GM10266 (cell line): ENCODE results near the gene SLC7A10.
"Not testable (repeated sequence)": the region's sequence is repeated elsewhere in the genome, so short reads cannot be mapped to it uniquely, and the experiment has no call there.

Experiments used
- DNase-seq: peaks from one replicate; pipeline ENCODE4 v3.0.0; 2012; ENCODE audit errors: extremely low spot score
- CTCF ChIP-seq: IDR thresholded peaks from 2 replicates; pipeline ENCODE4 v1.5.1; 2012; ENCODE audit warnings: mild to moderate bottlenecking, low read depth; ENCODE audit not compliant: control insufficient read depth, insufficient read depth; ENCODE audit errors: missing control alignments

The SLC7A10 gene

GRCh38 chr19:33168528-33168927 is 57.1 kb downstream of the SLC7A10 start:
- TF ChIP-seq CTCF = no peak
- DNase-seq = no peak

- DNase-seq = no peak
- no peak for TF ChIP-seq CTCF
Observed at GRCh38 chr19:33167438-33167837, 58.2 kb downstream of the SLC7A10 start.

GRCh38 chr19:33166037-33166436 is 59.6 kb downstream of the SLC7A10 start:
- not testable (repeated sequence) for DNase-seq

GRCh38 chr19:33163481-33163880 is 62.2 kb downstream of the SLC7A10 start:
- TF ChIP-seq CTCF = no peak
- DNase-seq = no peak

- no peak for DNase-seq
- TF ChIP-seq CTCF = no peak
Observed at GRCh38 chr19:33161201-33161600, 64.4 kb downstream of the SLC7A10 start.

- no peak for DNase-seq
- no peak for TF ChIP-seq CTCF
Observed at GRCh38 chr19:33159893-33160292, 65.8 kb downstream of the SLC7A10 start.

GRCh38 chr19:33159149-33159548 is 66.5 kb downstream of the SLC7A10 start:
- no peak for TF ChIP-seq CTCF
- DNase-seq = no peak
